ENCODE results near the gene DDX27.
"Not testable (repeated sequence)": the region's sequence is repeated elsewhere in the genome, so short reads cannot be mapped to it uniquely, and the experiment has no call there.

DDX27 gene

GRCh38 chr20:49207076-49207475, 12.1 kb upstream of the DDX27 start:
- DNase-seq (ENCODE audit: low read depth) = peak; percentile 23

- peak; percentile 48 for DNase-seq (ENCODE audit: low read depth)
These were observed 9.0 kb upstream of the DDX27 start for GRCh38 chr20:49210101-49210756.

GRCh38 chr20:49210757-49211110, 8.5 kb upstream of the DDX27 start:
- no peak for DNase-seq (ENCODE audit: low read depth)

- no peak for DNase-seq (ENCODE audit: low read depth)
These were observed 4.6 kb upstream of the DDX27 start for GRCh38 chr20:49214571-49214970.

DNA sequence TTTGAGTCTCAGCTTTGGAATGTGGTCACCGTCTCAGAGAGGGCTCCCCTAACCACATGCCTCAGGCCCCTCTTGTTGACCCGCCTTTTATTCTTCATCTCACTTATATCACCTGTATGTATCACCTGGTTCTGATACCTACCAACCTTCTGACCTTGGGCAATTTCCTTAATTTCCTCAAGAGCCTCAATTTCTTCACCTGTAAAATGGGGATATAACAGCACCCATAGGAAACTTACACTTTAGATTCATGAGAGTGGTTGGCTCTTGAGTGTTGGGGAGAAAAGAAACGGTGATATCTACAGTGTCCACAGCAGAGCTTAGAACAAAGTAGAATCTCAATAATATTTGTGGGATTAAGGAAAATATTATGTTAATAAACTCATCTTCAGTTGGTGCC, 4.0 kb upstream of the DDX27 start:
- no peak for DNase-seq (ENCODE audit: low read depth)

DNA sequence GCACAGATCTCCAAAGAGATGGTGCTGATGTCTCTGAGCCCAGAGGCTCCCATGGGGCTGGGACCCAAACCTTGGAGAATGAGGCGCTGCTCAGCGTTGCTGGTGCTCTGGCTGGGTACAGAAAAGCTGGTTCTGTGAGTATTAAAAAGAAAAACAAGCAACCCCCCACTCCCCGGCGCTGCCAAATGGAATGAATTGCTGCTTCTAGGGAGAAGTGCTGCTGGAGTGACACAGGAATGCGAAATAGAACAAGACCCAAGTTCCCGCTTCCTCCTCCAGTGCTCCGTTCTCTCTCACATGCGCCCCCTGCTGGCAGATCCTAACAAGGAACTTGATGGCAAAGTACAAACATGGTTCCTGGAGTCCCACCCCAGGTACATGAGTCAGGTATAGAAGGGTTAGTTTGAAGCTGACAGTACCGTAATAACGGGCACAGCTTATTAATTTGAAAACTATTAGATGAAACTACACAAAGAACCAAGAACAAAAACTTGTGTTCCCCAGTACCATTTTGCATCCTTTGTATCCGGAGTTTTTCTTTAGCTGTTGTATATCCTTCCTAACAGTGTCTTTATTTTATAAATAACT, 2.1 kb upstream of the DDX27 start:
- peak; percentile 95 for DNase-seq (ENCODE audit: low read depth)

DNA sequence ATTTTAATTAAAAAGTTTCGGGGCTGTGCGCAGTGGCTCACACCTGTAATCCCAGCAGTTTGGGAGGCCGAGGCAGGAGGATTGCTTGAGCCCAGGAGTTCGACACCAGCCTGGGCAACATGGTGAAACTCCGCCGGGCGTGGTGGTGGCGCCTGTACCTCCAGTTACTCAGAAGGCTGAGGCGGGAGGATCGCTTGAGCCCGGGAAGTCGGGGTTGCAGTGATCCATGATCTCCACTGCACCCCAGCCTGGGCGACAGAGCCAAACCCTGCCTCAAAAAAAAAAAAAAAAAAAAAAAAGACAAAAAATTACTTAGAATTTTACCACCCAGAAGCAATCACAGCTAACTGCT, 501 bp upstream of the DDX27 start:
- not testable (repeated sequence) for DNase-seq (ENCODE audit: low read depth)

- DNase-seq (ENCODE audit: low read depth) = peak; percentile 12
These were observed 962 bp downstream of the DDX27 start for GRCh38 chr20:49219924-49220831.

- DNase-seq (ENCODE audit: low read depth) = no peak
These were observed 6.7 kb downstream of the DDX27 start for GRCh38 chr20:49225896-49226295.

DNA sequence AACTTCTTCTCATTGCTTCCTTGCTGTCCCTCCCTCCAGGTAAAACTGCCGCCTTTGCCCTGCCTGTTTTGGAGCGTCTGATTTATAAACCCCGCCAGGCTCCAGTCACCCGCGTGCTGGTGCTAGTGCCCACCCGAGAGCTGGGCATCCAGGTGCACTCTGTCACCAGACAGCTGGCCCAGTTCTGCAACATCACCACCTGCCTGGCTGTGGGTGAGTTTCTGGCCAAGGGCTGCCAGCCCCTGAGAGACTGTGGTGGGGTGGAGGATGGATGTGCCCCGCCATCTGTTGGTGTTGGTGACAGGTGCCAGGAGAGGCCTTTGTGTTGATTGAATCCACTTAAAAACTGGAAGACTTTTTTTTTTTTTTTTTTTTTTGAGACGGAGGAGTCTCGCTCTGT, 9.5 kb downstream of the DDX27 start:
- no peak for DNase-seq (ENCODE audit: low read depth)

DNA sequence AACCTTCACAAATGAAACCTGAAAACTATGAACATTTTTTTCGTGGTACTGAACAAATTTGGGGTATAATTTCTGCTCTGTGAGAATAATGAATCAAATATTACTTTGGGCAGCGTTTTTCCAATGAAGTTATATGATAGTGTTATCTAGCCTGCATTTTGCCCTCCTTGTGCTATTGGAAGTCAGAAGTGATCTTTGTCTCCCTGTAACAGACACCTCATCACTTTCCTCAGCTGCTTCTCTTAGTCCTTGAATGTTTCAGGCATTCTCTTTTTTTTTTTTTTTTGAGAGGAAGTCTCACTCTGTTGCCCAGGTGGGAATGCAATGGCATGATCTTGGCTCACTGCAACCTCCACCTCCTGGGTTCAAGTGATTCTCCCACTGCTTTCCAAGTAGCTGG, 10.2 kb downstream of the DDX27 start:
- no peak for DNase-seq (ENCODE audit: low read depth)

GRCh38 chr20:49230021-49230420, 10.8 kb downstream of the DDX27 start:
- DNase-seq (ENCODE audit: low read depth) = no peak

- peak; percentile 25 for DNase-seq (ENCODE audit: low read depth)
These were observed 11.4 kb downstream of the DDX27 start for GRCh38 chr20:49230561-49231133.

DNA sequence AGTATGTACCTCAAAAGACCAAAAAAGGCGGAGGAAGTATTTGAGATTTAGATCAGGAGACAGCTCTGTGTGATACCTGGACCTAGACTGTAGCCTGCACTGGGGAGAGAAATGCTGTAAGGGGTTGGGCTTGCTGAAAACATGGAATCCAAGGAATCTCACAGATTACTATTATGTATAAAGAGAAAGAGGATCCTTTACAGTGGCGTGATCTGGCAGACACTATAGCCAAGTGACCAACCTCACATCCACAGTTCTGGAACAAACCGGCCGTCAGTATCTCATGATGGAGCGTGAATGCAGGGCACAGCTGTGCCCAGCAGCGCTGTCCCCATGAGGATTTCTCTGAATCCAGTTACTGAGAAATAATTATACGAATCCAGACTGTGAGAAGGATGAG, 12.3 kb downstream of the DDX27 start:
- no peak for DNase-seq (ENCODE audit: low read depth)

DNA sequence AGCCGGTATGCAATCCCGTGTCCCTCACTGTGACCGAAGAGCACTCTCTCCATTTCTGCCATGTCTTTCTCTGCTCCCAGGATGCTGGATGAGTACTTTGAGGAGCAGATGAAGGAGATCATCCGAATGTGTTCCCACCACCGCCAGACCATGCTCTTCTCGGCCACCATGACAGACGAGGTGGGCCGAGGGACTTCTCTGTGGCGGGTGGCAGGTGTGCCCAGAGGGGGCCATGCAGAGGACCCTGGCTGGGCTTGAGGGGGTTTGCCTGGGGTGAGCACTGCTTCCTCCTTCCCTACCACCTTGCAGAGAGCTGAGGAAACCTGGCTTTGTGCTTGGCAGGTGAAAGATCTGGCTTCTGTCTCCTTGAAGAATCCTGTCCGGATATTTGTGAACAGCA, 14.0 kb downstream of the DDX27 start:
- DNase-seq (ENCODE audit: low read depth) = no peak

DNA sequence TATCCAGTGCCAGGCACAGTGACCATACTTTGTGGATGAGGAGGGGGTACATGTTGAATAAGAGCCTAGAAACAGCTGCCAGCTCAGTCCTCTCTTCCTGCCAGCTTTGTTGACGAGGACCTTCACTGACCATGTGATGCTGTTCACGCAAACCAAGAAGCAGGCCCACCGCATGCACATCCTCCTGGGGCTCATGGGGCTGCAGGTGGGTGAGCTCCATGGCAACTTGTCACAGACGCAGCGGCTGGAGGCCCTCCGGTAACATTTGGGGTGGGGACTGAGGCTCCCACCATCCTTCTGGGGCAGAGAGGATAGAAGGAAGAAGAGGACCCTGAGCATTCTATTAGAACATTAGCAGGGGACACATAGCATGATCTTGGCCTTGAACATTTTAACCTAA, 15.6 kb downstream of the DDX27 start:
- no peak for DNase-seq (ENCODE audit: low read depth)

DNA sequence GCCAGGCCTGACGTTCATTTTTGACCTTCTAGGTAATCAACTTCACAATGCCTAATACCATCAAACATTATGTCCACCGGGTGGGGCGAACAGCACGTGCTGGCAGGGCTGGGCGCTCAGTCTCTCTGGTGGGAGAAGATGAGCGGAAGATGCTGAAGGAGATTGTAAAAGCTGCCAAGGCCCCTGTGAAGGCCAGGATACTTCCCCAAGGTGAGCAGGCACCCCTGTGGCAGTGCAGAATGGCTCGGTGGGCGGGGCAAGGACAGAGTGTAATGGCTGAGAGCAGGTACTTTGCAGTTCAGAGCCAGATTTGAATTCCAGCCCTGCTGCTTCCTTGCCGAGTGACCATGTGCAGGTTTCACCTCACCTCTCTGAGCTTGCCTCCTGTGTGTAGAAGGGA, 17.1 kb downstream of the DDX27 start:
- DNase-seq (ENCODE audit: low read depth) = no peak

GRCh38 chr20:49237531-49237930, 18.3 kb downstream of the DDX27 start:
- DNase-seq (ENCODE audit: low read depth) = no peak

DNA sequence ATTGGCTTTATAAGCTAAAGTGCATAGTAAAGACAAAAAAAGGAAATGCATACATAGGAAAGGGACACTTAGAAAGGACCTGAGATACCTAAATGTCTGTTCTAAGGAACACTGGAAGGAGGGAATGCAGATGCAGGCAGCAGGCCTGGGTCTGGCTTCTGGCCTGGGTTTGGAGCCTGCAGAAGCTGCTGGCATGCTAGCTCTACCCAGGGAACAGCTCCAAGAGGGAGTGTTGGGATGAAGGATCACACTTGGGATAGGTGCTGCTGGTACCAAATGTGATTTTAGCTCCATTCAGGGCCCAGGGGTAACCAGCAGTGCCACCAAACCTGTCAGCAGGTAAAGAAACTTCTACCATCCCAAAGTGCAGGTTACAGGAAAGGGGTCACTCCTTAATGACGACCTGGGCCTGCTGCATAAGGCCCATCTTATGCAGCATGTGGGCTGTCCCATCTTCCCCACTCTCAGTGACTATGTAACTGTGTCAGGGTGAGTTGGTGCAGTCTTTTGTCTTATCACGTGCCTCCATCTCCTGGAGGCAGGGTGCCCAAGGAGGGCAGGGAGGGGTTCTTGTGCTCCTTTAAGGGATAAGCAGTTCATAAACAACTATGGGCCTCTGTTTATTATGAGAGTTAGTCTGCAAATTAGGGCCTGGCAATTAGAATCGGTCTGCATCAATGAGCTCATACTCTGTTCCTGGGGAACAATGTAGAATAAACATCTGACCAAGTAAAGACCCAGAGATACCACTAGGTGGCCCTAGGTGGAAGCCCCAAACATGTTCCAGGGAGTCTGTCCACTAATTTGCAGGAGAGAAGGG, 26.9 kb downstream of the DDX27 start:
- DNase-seq (ENCODE audit: low read depth) = peak; percentile 72

GRCh38 chr20:49247169-49247723, 28.0 kb downstream of the DDX27 start:
- DNase-seq (ENCODE audit: low read depth) = no peak

- no peak for DNase-seq (ENCODE audit: low read depth)
These were observed 28.6 kb downstream of the DDX27 start for GRCh38 chr20:49247792-49248191.

GRCh38 chr20:49248301-49248700, 29.1 kb downstream of the DDX27 start:
- no peak for DNase-seq (ENCODE audit: low read depth)

All from ELR (cell line).